ENCODE data around the gene CHAF1A. TPM values are rescaled to one million over a fixed set of nuclear protein-coding genes. Genes with fewer than 3 reads are reported as not detected.

Gene CHAF1A
- total RNA-seq, 1 donor = 35.3 TPM

DNA sequence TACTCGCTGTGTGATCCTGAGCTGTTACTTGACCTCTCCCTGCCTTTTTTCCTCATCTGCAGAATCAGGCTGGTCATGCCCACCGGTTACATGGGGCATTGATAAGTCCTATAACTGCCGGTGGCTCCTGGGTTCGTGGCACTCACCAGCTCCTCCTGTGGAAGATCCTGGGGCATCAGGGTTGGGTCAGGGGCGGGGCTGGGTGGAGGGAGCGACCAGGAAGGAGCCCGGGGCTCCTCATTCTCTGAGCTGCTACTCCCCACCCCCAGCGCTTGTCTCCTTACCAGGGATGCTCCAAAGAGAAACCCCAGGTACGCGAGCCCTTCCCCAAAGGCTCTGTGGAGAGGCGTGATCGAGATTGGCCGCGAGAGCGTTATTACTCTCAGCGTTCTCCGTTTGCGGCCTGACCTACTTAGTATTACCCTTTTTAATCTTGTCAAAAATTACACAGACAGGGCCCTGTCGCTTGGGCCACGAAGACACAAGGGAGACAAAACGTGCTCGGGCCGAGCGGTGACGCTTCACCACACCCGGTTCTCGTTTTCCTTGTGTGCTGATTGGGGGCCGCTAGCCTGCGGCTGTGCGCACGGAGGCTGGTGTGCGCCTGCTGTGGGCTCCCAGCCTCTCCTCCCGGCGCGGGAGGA, 80.4 kb downstream of the CHAF1A start:
- no peak for DNase-seq (ENCODE audit: low read depth in 2 of 3, low spot score in 2 of 3)

DNA sequence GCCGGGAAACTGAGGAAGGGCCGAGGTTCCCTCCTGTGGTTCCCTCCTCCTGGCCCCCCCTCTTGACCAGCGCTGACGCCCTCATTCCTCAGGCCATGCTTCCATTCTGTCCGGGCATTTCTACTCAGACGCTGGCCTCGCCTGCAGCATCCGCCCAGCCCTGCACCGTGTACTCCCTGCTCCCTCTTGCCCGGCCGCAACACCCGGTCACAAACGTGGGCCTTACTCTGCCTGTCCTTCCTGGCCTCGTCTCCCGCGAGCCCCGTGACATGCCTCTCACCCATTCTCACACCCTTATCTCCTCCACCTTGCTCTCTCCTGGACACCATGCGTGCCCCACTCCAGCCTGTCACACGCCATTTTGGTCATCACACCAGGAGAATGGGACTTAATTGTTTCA, 80.9 kb downstream of the CHAF1A start:
- no peak for DNase-seq (ENCODE audit: low read depth in 2 of 3, low spot score in 2 of 3)

DNA sequence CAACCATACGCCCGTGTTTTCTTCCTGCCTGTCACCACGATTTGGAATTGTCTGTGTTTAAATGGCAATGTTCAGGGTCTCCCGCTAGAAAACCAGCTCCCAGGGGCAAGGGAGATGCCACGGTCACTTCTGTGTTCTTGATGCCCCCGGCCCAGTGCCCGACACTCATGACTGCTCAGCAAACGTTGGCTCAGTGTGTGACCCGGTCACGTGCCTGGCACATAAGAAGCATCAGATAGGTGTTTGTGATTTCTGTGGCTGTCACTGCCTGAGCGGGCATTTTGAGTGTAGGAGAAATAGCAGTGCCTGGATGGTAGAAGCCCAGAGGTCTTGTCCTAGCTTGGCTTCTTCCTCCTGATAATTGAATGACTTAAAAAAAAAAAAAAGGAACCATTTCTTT, 85.1 kb downstream of the CHAF1A start:
- DNase-seq (ENCODE audit: low read depth in 2 of 3, low spot score in 2 of 3) = no peak

DNA sequence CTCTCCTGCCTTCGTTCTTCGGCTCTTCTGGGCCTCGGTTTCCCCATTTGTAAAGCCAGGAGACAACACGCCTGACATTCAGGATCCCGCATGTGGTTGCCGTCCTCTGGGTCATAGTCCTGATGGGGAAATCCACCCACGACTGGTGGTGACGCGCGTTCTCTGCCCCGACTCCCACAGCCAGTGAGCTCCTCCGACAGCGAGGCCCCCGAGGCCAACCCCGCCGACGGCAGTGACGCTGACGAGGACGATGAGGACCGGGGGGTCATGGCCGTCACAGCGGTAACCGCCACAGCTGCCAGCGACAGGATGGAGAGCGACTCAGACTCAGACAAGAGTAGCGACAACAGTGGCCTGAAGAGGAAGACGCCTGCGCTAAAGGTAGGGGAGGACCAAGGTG, 86.1 kb downstream of the CHAF1A start:
- no peak for DNase-seq (ENCODE audit: low read depth in 2 of 3, low spot score in 2 of 3)

DNA sequence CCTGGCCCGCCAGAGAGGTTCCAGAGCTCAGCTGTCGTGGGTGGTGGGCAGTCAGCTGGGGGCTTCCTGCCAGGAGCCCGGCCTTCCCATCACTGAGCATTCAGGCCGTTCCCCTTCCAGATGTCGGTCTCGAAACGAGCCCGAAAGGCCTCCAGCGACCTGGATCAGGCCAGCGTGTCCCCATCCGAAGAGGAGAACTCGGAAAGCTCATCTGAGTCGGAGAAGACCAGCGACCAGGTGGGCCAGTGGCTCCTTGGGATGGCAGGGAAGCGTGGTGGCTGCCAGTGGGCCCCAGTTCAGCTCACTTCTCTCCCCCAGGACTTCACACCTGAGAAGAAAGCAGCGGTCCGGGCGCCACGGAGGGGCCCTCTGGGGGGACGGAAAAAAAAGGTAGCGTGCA, 89.0 kb downstream of the CHAF1A start:
- no peak for DNase-seq (ENCODE audit: low read depth in 2 of 3, low spot score in 2 of 3)

DNA sequence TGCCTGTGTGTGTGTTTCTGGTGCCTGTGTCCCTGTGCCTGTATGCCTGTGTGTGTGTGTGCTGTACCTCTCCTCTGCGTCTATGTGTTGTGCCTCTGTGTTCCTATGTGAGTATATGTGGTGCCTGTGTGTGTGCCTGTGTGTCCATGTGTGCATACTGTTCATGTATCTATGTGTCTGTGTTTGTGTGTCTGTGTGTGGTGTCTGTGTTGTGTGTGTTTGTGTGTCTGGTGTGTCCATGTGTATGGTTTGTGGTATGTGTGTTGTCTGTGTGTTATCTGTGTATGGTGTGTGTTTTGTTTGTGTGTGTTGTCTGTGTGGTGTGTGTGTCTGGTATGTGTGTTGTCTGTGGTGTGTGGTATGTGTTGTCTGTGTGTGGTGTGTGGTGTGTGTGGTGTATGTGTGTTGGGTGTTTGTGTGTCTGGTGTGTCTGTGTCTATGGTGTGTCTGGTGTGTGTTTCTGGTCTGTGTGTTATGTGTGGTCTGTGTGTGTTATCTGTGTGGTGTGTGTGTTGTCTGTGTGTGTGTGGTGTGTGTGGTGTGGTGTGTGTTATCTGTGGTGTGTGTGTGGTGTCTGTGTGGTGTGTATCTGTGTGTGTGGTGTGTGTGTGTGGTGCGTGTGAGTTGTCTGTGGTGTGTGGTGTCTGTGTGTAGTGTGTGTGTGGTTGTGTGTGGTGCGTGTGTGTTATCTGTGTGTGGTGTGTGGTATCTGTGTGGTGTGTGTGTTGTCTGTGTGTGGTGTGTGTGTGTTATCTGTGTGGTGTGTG, 90.1 kb downstream of the CHAF1A start:
- no peak for DNase-seq (ENCODE audit: low read depth in 2 of 3, low spot score in 2 of 3)

Small RNA genes within 50 kb of the gene (small RNA-seq; reads per million reads assigned to genes)
- gene MIR4746 = not detected

Other genes with a start within 250 kb of the CHAF1A start
- under 0.01 TPM for gene CREB3L3, start 249.0 kb upstream of the CHAF1A start, total RNA-seq
- 15.3 TPM for gene SIRT6, start 220.1 kb upstream of the CHAF1A start, total RNA-seq
- 0.27 TPM for gene ANKRD24, start 220.0 kb upstream of the CHAF1A start, total RNA-seq
- 0.27 TPM for gene EBI3, start 173.1 kb upstream of the CHAF1A start, total RNA-seq
- gene YJU2, start 155.6 kb upstream of the CHAF1A start, total RNA-seq = 48.5 TPM
- 2.4 TPM for gene SHD, start 123.4 kb upstream of the CHAF1A start, total RNA-seq
- gene TMIGD2, start 100.3 kb upstream of the CHAF1A start, total RNA-seq = 36.1 TPM
- gene FSD1, start 98.0 kb upstream of the CHAF1A start, total RNA-seq = 4.6 TPM
- gene STAP2, start 63.8 kb upstream of the CHAF1A start, total RNA-seq = 3.8 TPM
- 22.4 TPM for gene MPND, start 59.1 kb upstream of the CHAF1A start, total RNA-seq
- 25.9 TPM for gene SH3GL1, start 2.1 kb upstream of the CHAF1A start, total RNA-seq
- gene UBXN6, start 55.2 kb downstream of the CHAF1A start, total RNA-seq = 69.7 TPM
- 30.2 TPM for gene HDGFL2, start 69.7 kb downstream of the CHAF1A start, total RNA-seq
- under 0.01 TPM for gene PLIN4, start 115.8 kb downstream of the CHAF1A start, total RNA-seq
- gene PLIN5, start 132.6 kb downstream of the CHAF1A start, total RNA-seq = 0.27 TPM
- gene LRG1, start 137.4 kb downstream of the CHAF1A start, total RNA-seq = 0.54 TPM
- 0.27 TPM for gene SEMA6B, start 157.0 kb downstream of the CHAF1A start, total RNA-seq
- gene TNFAIP8L1, start 236.9 kb downstream of the CHAF1A start, total RNA-seq = 19.4 TPM

All from hematopoietic multipotent progenitor cell (in vitro differentiated cells).